Nephron (organoid): ENCODE results near the gene ANKRD13D.
A peak's percentile ranks its signal among the peaks of the same experiment; 100 is the strongest.

ENCODE experiments used
- H3K27ac Mint-ChIP-seq, 3 experiments: 2 replicates each; pipeline ENCODE4 v1.8.0; 2020; ENCODE audit warnings: mixed read lengths in 3 of 3, mild to moderate bottlenecking in 2 of 3, moderate library complexity in 1 of 3
- H3K27me3 Mint-ChIP-seq: 2 replicates; pipeline ENCODE4 v1.8.0; 2021; ENCODE audit warnings: low read depth, mild to moderate bottlenecking, moderate library complexity, mixed read lengths
- H3K36me3 Mint-ChIP-seq: 2 replicates; pipeline ENCODE4 v1.8.0; 2020; ENCODE audit warnings: low read depth, mixed read lengths
- H3K4me1 Mint-ChIP-seq: 2 replicates; pipeline ENCODE4 v1.8.0; 2020; ENCODE audit warnings: mixed read lengths
- H3K4me3 Mint-ChIP-seq, 3 experiments: 2 replicates each; pipeline ENCODE4 v1.8.0; 2020; ENCODE audit warnings: mild to moderate bottlenecking in 3 of 3, mixed read lengths in 3 of 3, moderate library complexity in 2 of 3
- H3K9me3 Mint-ChIP-seq: 2 replicates; pipeline ENCODE4 v1.8.0; 2020; ENCODE audit warnings: mixed read lengths
- CTCF ChIP-seq, 3 experiments: fragments of 200-600 bp; sonication (generic); IDR thresholded peaks; one replicate each; pipeline ENCODE4 v1.5.0; 2021; ENCODE audit warnings: antibody characterized with exemption in 3 of 3; ENCODE audit not compliant: unreplicated experiment in 3 of 3

ANKRD13D gene

DNA sequence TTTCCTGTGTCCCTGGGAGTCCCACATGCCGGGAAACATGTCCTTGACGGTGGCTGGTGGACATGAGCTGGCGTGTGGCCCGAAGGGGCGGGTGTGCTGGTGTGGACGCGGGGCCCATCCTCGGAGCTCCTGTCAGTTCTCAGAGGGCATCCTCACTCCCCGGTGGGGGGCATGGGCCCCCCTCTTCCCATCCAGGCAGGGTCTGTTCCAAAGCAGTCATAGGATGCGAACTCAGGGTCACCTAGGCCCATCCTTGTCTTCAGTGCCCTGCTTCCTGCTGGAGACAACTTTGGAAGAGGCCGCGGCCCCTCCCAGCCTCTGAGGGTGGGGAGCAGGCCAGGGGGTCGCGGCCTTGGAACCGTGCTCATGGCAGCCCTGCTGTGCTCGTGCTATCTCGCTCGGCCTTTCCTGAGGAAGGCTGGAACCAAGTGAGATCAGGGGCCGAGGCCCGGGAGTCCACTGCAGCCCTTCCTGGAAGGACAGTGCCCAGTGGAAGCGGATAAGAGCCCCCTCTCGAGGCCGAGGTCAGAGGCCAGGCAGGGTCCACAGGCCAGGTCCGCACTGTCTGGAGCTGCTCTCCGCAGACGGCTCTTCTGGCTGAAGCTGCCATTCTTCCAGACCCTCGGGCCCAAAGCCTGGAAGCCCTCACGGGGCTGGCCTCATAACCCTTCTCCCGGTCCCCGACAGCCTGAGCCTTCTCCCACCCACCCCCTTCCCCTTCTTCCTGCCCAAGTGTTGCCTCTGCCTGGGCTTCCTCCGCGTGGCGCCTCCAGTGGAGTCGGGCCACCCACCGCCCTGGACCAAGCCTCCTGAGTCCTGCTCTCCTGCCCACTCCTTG, 14.1 kb upstream of the ANKRD13D start:
- Mint-ChIP-seq H3K27me3 (no peaks in the 10 kb centered on the region), H3K36me3 (peaks cover 8% of the 10 kb centered on the region), H3K27ac (no peak overlapping the region), H3K4me3 (no peak overlapping the region), H3K4me1 (peaks cover 27% of the 10 kb centered on the region), H3K9me3 (no peaks in the 10 kb centered on the region)
- TF ChIP-seq CTCF (IDR thresholded peaks at IDR 0.05; ENCODE audit: unreplicated experiment in 3 of 3) = no peak

DNA sequence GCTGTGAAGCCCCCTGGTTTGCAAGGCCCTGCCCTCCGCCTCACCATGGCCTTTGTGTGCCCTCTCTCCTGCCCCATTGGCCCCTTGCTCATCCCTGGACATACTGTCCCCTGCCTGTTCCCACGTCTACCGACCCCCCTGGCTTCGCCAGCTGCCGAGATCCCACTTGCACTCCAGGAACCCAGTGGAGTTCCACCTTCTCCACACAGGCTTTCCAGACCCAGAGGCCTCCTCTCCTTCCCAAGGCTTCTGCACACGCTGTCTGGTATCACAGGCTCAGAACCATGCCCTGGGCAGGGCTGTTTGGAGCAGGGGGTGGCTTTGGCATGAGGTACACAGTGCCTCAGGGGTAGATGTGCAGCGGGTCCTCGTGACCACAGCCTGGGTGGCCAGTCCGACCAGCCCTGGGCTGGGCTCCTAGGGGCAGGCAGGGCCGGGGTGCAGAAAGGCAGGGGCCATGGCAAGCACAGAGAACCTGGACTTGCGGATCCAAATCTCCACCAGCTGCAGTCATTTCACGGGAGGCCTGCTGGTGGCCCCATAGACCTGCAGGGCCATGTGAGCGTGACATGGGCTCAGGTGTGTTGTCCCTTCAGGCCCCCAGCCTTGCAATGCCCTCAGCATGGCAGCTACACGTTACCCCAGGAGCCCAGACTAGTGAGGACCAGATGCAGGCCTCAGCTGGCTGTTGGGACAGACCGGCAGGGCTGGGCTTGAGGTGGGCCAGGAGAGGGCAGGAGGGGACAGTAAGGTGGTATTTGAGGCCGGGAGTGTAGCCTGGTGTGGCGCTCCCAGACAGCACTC, 13.3 kb upstream of the ANKRD13D start:
- Mint-ChIP-seq H3K36me3 (peaks cover 15% of the 10 kb centered on the region), H3K4me3 (peak overlapping the region in 1 of 3 experiments; percentile 44), H3K27me3 (no peaks in the 10 kb centered on the region), H3K4me1 (peaks cover 19% of the 10 kb centered on the region), H3K27ac (peak overlapping the region; percentile 61 to 74 (median 70)), H3K9me3 (no peaks in the 10 kb centered on the region)
- TF ChIP-seq CTCF (IDR thresholded peaks at IDR 0.05; ENCODE audit: unreplicated experiment in 3 of 3) = no peak

DNA sequence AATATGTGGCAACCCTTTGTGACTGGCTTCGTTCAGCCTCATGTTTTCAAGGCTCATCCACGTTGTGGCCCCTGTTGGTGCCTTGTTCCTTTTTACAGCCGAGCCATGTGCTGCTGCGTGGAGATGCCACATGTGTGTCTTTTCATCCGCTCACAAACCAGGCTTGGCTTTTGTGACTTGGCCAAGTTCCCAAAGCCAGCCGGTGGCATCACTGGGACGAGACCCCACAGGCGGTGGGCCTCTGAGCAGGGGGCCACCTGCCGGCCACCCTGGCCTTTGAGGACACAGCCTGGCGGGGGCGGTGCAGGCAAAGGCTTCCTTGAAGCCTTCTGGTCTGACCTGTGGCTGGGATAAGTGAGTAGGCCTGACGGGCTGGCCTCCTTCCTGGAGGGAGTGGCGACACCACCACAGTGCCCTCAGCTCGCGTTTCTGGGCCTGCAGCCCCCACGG, 12.3 kb upstream of the ANKRD13D start:
- peaks cover 12% of the 10 kb centered on the region for H3K4me1 Mint-ChIP-seq
- H3K9me3 Mint-ChIP-seq = no peaks in the 10 kb centered on the region
- H3K27ac Mint-ChIP-seq = peak overlapping the region; percentile 66 to 92 (median 74)
- peak overlapping the region in 1 of 3 experiments; percentile 37 for H3K4me3 Mint-ChIP-seq
- TF ChIP-seq CTCF (IDR thresholded peaks at IDR 0.05; ENCODE audit: unreplicated experiment in 3 of 3) = no peak
- peaks cover 15% of the 10 kb centered on the region for H3K36me3 Mint-ChIP-seq
- H3K27me3 Mint-ChIP-seq = no peaks in the 10 kb centered on the region

DNA sequence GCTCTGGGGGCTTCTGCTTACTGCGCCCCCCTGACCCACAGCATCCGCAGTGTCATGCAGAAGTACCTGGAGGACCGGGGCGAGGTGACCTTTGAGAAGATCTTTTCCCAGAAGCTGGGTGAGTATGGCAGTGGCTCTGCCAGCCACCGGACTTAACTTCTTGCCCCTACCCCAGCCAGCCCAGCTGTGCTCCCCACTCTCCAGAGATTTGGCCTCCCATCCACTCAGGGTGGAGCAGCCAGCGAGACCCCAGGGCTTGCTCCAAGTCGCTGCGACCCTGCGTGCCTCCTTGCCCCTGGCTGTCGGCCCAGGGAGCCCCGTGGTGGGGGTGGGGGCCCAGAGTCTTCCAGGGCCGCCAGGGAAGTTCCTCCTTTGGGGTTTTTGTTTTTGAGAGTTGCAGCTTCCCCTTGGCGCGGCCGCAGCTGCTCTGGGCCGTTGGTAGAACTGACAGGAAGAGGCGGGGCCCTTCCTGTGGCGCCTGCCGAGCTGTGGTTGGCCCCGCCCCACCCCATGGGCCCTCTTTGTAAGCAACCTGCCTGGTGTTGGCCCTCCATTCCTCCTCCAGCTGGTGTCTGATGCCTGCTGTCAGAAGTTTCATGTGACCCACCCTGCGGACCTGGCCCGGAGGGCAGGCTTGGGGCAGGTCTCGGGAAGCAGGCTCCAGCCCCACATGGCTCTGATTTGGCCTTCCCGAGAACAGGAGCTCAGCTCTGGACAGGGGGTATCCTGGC, 11.7 kb upstream of the ANKRD13D start:
- Mint-ChIP-seq H3K27me3 (no peaks in the 10 kb centered on the region), H3K4me1 (peaks cover 12% of the 10 kb centered on the region), H3K9me3 (no peaks in the 10 kb centered on the region), H3K4me3 (peak overlapping the region in 1 of 3 experiments; percentile 19), H3K27ac (peak overlapping the region; percentile 66 to 74 (median 74)), H3K36me3 (peaks cover 16% of the 10 kb centered on the region)
- no peak for TF ChIP-seq CTCF (IDR thresholded peaks at IDR 0.05; ENCODE audit: unreplicated experiment in 3 of 3)

DNA sequence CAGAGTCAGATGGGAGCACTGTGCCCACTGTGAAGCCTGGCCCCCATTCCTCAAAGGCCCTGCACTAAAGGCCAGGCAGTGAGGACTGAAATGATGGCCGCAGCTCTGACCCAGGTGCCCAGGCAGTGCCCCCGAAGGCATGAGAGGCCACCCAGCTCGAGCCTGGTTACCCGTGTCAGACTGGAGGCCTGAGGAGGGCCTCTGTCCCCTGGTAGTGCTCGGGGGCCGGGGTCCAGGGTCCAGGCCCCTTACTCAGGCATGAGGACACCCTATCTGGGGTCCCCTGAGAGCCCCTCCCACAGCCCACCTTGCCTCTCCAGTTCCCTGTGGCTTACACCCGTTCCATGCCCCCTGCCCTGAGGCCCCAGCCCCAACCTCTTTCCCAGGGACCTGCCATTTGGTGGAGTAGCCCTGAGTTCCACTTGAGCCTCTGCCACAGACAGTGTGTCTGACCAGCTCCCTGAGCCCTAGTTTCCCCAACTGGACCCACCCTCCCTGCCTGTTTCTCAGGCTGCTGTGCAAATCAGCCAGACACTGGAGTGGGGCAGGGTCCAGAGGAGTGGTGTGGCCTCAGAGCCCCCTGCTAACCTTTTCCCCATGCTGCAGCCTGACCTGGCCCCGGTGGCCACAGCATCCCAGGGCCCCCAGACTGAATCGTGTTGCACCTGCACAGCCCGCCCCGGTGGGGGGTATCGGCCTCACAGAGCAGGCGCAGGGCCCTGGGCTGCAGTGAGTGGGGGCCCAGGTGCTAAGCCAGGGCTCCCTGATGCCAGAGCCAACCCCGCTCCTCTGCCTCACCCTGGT, 10.8 kb upstream of the ANKRD13D start:
- peaks cover 12% of the 10 kb centered on the region for H3K4me1 Mint-ChIP-seq
- peaks cover 20% of the 10 kb centered on the region for H3K36me3 Mint-ChIP-seq
- no peaks in the 10 kb centered on the region for H3K27me3 Mint-ChIP-seq
- H3K9me3 Mint-ChIP-seq = no peaks in the 10 kb centered on the region
- H3K4me3 Mint-ChIP-seq = no peak overlapping the region
- peak overlapping the region in 2 of 3 experiments; percentile 66 to 74 for H3K27ac Mint-ChIP-seq
- no peak for TF ChIP-seq CTCF (IDR thresholded peaks at IDR 0.05; ENCODE audit: unreplicated experiment in 3 of 3)
